IMR-90 (cell line): ENCODE data around the gene F3. TPM values are rescaled to one million over a fixed set of nuclear protein-coding genes. Genes with fewer than 3 reads are reported as not detected.
A peak's percentile ranks its signal among the peaks of the same experiment; 100 is the strongest.

Source experiments
- ATAC-seq: fragments of 200-7000 bp; cut with Tn5 transposase; 2 replicates; pipeline ENCODE4 v1.9.1; 2020; ENCODE audit warnings: low read depth, mild to moderate bottlenecking, moderate library complexity
- BruUV-seq: library from RNA; stranded (reverse); fragments of 400-500 nt; replicated peaks from 2 replicates; lab custom pipeline; 2021; lab: Mats Ljungman, UMichigan
- CTCF ChIA-PET: fragments of 300-600 bp; formaldehyde crosslinking; extraction: SDS; loops from one replicate; lab custom pipeline; 2021; ENCODE audit warnings: antibody characterized with exemption; lab: Yijun Ruan, JAX
- POLR2A ChIA-PET: fragments of 300-600 bp; sonication (Branson Sonifier 250); formaldehyde crosslinking; loops from one replicate; lab custom pipeline; 2022; ENCODE audit warnings: antibody characterized with exemption; ENCODE audit not compliant: unreplicated experiment; lab: Charles Lee
- DNase-seq: peaks from one replicate; pipeline ENCODE4 v3.0.0; 2013
- H2AFZ ChIP-seq: replicated peaks from 2 replicates; pipeline ENCODE3; 2013; ENCODE audit warnings: low read length, mild to moderate bottlenecking; ENCODE audit not compliant: poor library complexity
- H2AK5ac ChIP-seq: 2 replicates; pipeline ENCODE4 v1.6.1; 2013; ENCODE audit warnings: low read depth, low read length, inconsistent platforms
- H2AK9ac ChIP-seq: replicated peaks from 2 replicates; pipeline ENCODE3; 2013; ENCODE audit warnings: mild to moderate bottlenecking, low read depth, low read length, moderate library complexity; ENCODE audit not compliant: poor library complexity
- H2BK120ac ChIP-seq: 2 replicates; pipeline ENCODE4 v1.6.1; 2013; ENCODE audit warnings: low read depth, low read length, inconsistent platforms
- H2BK15ac ChIP-seq: 3 replicates; pipeline ENCODE4 v1.6.1; 2013; ENCODE audit warnings: low read depth, low read length, inconsistent platforms
- H2BK20ac ChIP-seq: 2 replicates; pipeline ENCODE4 v1.6.1; 2013; ENCODE audit warnings: low read depth, mild to moderate bottlenecking, inconsistent platforms, low read length, moderate library complexity
- H2BK5ac ChIP-seq: 2 replicates; pipeline ENCODE4 v1.6.1; 2013; ENCODE audit warnings: mild to moderate bottlenecking, low read depth, low read length, inconsistent platforms; ENCODE audit not compliant: poor library complexity, severe bottlenecking
- H3K14ac ChIP-seq: replicated peaks from 2 replicates; pipeline ENCODE4 v1.6.1; 2013; ENCODE audit warnings: low read depth, low read length, inconsistent platforms
- H3K18ac ChIP-seq: 2 replicates; pipeline ENCODE4 v1.6.1; 2013; ENCODE audit warnings: low read depth, low read length, control low read depth
- H3K23ac ChIP-seq: 2 replicates; pipeline ENCODE4 v1.6.1; 2013; ENCODE audit warnings: low read depth, low read length, inconsistent platforms
- H3K27ac ChIP-seq: 2 replicates; pipeline ENCODE4 v1.5.1; 2013; ENCODE audit warnings: mild to moderate bottlenecking, control low read depth, low read length; ENCODE audit not compliant: insufficient read depth
- H3K27me3 ChIP-seq: 2 replicates; pipeline ENCODE4 v1.6.1; 2013; ENCODE audit warnings: low read length; ENCODE audit not compliant: control insufficient read depth, insufficient read depth
- H3K36me3 ChIP-seq: 2 replicates; pipeline ENCODE4 v1.6.1; 2013; ENCODE audit warnings: low read length, mixed read lengths; ENCODE audit not compliant: control insufficient read depth, insufficient read depth
- H3K4ac ChIP-seq: 2 replicates; pipeline ENCODE4 v1.6.1; 2013; ENCODE audit warnings: low read depth, low read length, inconsistent platforms
- H3K4me1 ChIP-seq: 2 replicates; pipeline ENCODE4 v1.6.1; 2013; ENCODE audit warnings: low read length, mixed read lengths; ENCODE audit not compliant: control insufficient read depth, insufficient read depth
- H3K4me2 ChIP-seq: 2 replicates; pipeline ENCODE4 v1.6.1; 2013; ENCODE audit warnings: low read depth, mild to moderate bottlenecking, control low read depth, low read length, moderate library complexity
- H3K4me3 ChIP-seq: 2 replicates; pipeline ENCODE4 v1.5.1; 2013; ENCODE audit warnings: low read depth, mild to moderate bottlenecking, control low read depth, low read length, moderate library complexity; ENCODE audit not compliant: insufficient read depth
- H3K56ac ChIP-seq: 2 replicates; pipeline ENCODE4 v1.6.1; 2013; ENCODE audit warnings: low read length, inconsistent platforms; ENCODE audit not compliant: insufficient read depth; ENCODE audit errors: extremely low read depth
- H3K79me1 ChIP-seq, 2 experiments: 2 replicates each; pipeline ENCODE4 v1.6.1; 2013; ENCODE audit warnings: low read length in 2 of 2, inconsistent platforms in 1 of 2, low read depth in 1 of 2
- H3K9ac ChIP-seq: 2 replicates; pipeline ENCODE4 v1.6.1; 2013; ENCODE audit warnings: low read depth, low read length, control low read depth
- H3K9me1 ChIP-seq: 2 replicates; pipeline ENCODE4 v1.6.1; 2013; ENCODE audit warnings: low read length, inconsistent platforms; ENCODE audit not compliant: insufficient read depth
- H3K9me3 ChIP-seq: 2 replicates; pipeline ENCODE4 v1.6.1; 2013; ENCODE audit warnings: low read length; ENCODE audit not compliant: control insufficient read depth, insufficient read depth
- H4K20me1 ChIP-seq: 2 replicates; pipeline ENCODE4 v1.6.1; 2013; ENCODE audit warnings: low read length, inconsistent platforms; ENCODE audit not compliant: insufficient read depth
- H4K5ac ChIP-seq: 2 replicates; pipeline ENCODE4 v1.6.1; 2013; ENCODE audit warnings: mild to moderate bottlenecking, low read depth, low read length, control low read depth
- H4K8ac ChIP-seq, 2 experiments: 2 replicates each; pipeline ENCODE4 v1.6.1; 2013; ENCODE audit warnings: low read depth in 2 of 2, low read length in 2 of 2, control low read depth in 1 of 2, inconsistent platforms in 1 of 2
- H4K91ac ChIP-seq: 2 replicates; pipeline ENCODE4 v1.6.1; 2013; ENCODE audit warnings: low read depth, low read length, inconsistent platforms; ENCODE audit not compliant: insufficient read depth
- CEBPB ChIP-seq: IDR thresholded peaks from 2 replicates; pipeline ENCODE4 v1.6.1; 2012; ENCODE audit warnings: low read depth, low read length, improper control_type of control experiment
- CHD1 ChIP-seq: IDR thresholded peaks from 2 replicates; pipeline ENCODE4 v1.6.1; 2012; ENCODE audit warnings: low read depth, low read length, improper control_type of control experiment
- CTCF ChIP-seq: conservative IDR thresholded peaks from 2 replicates; pipeline ENCODE4 v1.5.1; 2012; ENCODE audit warnings: mild to moderate bottlenecking, low read depth, low read length, improper control_type of control experiment
- ELK1 ChIP-seq: fragments of 150-350 bp; IDR thresholded peaks from 2 replicates; pipeline ENCODE4 v1.6.1; 2016; ENCODE audit warnings: low read depth, mild to moderate bottlenecking, low read length, moderate library complexity, borderline replicate concordance
- FOS ChIP-seq: fragments of 150-350 bp; IDR thresholded peaks from 2 replicates; pipeline ENCODE4 v1.6.1; 2016; ENCODE audit warnings: low read depth, low read length
- POLR2A ChIP-seq: IDR thresholded peaks from 2 replicates; pipeline ENCODE4 v1.6.1; 2012; ENCODE audit warnings: mild to moderate bottlenecking, low read depth, low read length
- RCOR1 ChIP-seq: IDR thresholded peaks from 2 replicates; pipeline ENCODE4 v1.6.1; 2012; ENCODE audit warnings: mild to moderate bottlenecking, low read length, improper control_type of control experiment; ENCODE audit not compliant: insufficient replicate concordance
- RFX5 ChIP-seq: IDR thresholded peaks from 2 replicates; pipeline ENCODE4 v1.8.0; 2012; ENCODE audit warnings: low read depth, mild to moderate bottlenecking, low read length, moderate library complexity
- WGBS, 2 experiments: methylation state at CpG; one replicate each; pipeline versions ENCODE4 v1.1.5 to v1.1.7; 2013; ENCODE audit warnings: missing lambda C conversion rate in 2 of 2; ENCODE audit not compliant: insufficient read length in 1 of 2; ENCODE audit errors: extremely low coverage in 2 of 2; 5-methylcytosine and 5-hydroxymethylcytosine counted together
- dilution Hi-C: fragments of 300-500 bp; cut with HindIII; formaldehyde crosslinking; loops from one replicate; pipeline ENCODE4 v1.14.3; 2018; ENCODE audit warnings: low sequenced_read_pairs; ENCODE audit not compliant: unreplicated experiment
- in situ Hi-C: fragments of 300-500 bp; cut with MboI; formaldehyde crosslinking; loops from 3 replicates; pipeline ENCODE4 v1.14.3; 2019; ENCODE audit warnings: low sequenced_read_pairs, inconsistent platforms, mixed read lengths
- intact Hi-C: fragments of 100-400 bp; cut with micrococcal nuclease; formaldehyde crosslinking; loops from 2 replicates; pipeline ENCODE4 v1.10.0; 2022
- polyA plus RNA-seq, 3 experiments: library from polyadenylated mRNA; depleted of rRNA; stranded (reverse); fragments of >200 nt; gene quantifications; 2 replicates each; pipeline ENCODE4 v1.2.3, GENCODE V29; 2012; ENCODE audit warnings: low replicate concordance in 1 of 3
- total RNA-seq: library from RNA; depleted of rRNA; stranded (reverse); fragments of >200 nt; gene quantifications from 2 replicates; pipeline ENCODE4 v1.2.3, GENCODE V29; 2012
- TF ChIP-seq, protein P1 (sequence below): fragments of 150-350 bp; IDR thresholded peaks from 2 replicates; pipeline ENCODE4 v1.6.1; 2017; ENCODE audit warnings: mild to moderate bottlenecking, antibody characterized with exemption, low read length, low read depth

The F3 gene
- total and polyA plus RNA-seq, 2 of the 4 experiments (the other 2 are of a cell fraction): 75.6 to 126 TPM

DNA sequence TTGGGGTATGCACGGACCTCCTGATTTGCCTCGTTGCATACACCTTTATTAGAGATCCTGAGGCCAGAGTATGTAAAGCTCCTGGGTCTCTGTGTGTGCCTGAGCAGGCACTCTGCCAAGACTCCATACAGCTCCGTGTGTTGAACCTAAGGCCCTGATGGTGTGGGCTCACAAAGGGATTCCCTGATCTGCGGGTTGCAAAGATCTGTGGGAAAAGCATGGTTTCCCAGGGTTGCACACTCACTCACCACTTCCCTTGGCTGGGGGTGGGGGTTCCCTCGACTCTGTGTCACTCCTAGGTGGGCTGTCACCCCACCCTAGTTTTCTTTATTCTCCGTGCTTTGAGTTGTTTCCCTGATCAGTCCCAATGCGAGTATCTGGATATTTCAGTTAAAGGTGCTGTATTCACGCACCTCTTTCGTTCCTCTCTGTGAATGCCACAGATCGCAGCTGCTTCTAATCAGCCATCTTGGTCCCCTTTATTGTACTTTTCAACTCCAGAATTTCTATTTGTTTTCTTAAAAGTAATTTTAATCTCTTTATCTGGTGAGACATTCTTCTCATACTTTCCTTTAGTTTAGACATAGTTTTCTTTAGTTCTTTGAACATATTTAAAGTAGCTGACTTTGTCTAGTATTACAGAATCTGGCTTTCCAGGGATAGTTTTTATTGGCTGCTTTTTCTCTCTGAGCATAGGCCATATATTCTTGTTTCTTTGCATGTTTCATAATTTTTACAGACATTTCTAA lies 39.0 kb upstream of the F3 start:
- no peaks in the 10 kb centered on the region for H3K27me3 ChIP-seq
- H3K9me1 ChIP-seq: peaks cover 12% of the 10 kb centered on the region
- H2BK15ac ChIP-seq: peak overlapping the region; percentile 57; the same call in 2 of the 3 replicates
- H3K79me1 ChIP-seq: peaks cover 0 to 14% of the 10 kb centered on the region in 2 experiments; a peak in 2 of 4 replicates
- peak overlapping the region; percentile 69 for H3K14ac ChIP-seq
- H2BK20ac ChIP-seq: peak overlapping the region; percentile 76
- ChIA-PET CTCF (no interaction called here), POLR2A (interaction anchor here (0.6 to 2.4 kb wide), 8 partner anchors 8 to 66 kb away, joined by 3 to 28 read pairs (median 4); partner anchors contain the start of gene F3)
- peak overlapping the region; percentile 92 for H4K91ac ChIP-seq
- 0% methylated on average over 1 of the region's 10 CpGs; no CpG with 5 or more reads in 1 of the 2 experiments for WGBS, 2 experiments
- peak overlapping the region; percentile 95 for H2AK5ac ChIP-seq
- H4K20me1 ChIP-seq: no peaks in the 10 kb centered on the region
- H3K4me2 ChIP-seq: peak overlapping the region; percentile 4; the same call in 1 of the 2 replicates
- H2BK120ac ChIP-seq: peak overlapping the region; percentile 93
- intact Hi-C loops: loop anchor here (1.0 kb wide), 1 partner anchor 36 kb away; no protein-coding TSS in a partner anchor
- no TSS peak for BruUV-seq
- peaks cover 20% of the 10 kb centered on the region for H3K4me1 ChIP-seq
- DNase-seq (peak; percentile 45), ATAC-seq (peak; percentile 16)
- peak overlapping the region; percentile 85 for H2BK5ac ChIP-seq
- H4K5ac ChIP-seq: peak overlapping the region; percentile 42
- peak overlapping the region; percentile 74 to 95 for H4K8ac ChIP-seq
- in situ Hi-C loops: no loop called here
- H3K4me3 ChIP-seq: no peak overlapping the region
- no peak for TF ChIP-seq RFX5
- no peak for TF ChIP-seq FOS
- no peak for TF ChIP-seq POLR2A
- no peak for TF ChIP-seq CEBPB
- no peak for TF ChIP-seq ELK1
- TF ChIP-seq RCOR1: no peak
- TF ChIP-seq CTCF: no peak
- TF ChIP-seq, protein P1, sequence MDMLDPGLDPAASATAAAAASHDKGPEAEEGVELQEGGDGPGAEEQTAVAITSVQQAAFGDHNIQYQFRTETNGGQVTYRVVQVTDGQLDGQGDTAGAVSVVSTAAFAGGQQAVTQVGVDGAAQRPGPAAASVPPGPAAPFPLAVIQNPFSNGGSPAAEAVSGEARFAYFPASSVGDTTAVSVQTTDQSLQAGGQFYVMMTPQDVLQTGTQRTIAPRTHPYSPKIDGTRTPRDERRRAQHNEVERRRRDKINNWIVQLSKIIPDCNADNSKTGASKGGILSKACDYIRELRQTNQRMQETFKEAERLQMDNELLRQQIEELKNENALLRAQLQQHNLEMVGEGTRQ: no peak
- no peak for TF ChIP-seq CHD1
- H3K23ac ChIP-seq: peak overlapping the region; percentile 85
- H3K4ac ChIP-seq: peak overlapping the region; percentile 89
- peak overlapping the region; percentile 87 for H3K27ac ChIP-seq
- peak overlapping the region; percentile 88 for H2AFZ ChIP-seq
- dilution Hi-C loops: no loop called here
- H3K36me3 ChIP-seq: no peaks in the 10 kb centered on the region
- peak overlapping the region; percentile 77 for H3K56ac ChIP-seq
- peaks cover 12% of the 10 kb centered on the region; the same call in 1 of the 2 replicates for H3K9me3 ChIP-seq
- H2AK9ac ChIP-seq: peak overlapping the region; percentile 74
- H3K18ac ChIP-seq: peak overlapping the region; percentile 77
- H3K9ac ChIP-seq: peak overlapping the region; percentile 16
